Measurements from ENCODE around the gene MLANA.
A peak's percentile ranks its signal among the peaks of the same experiment; 100 is the strongest.

MLANA gene

DNA sequence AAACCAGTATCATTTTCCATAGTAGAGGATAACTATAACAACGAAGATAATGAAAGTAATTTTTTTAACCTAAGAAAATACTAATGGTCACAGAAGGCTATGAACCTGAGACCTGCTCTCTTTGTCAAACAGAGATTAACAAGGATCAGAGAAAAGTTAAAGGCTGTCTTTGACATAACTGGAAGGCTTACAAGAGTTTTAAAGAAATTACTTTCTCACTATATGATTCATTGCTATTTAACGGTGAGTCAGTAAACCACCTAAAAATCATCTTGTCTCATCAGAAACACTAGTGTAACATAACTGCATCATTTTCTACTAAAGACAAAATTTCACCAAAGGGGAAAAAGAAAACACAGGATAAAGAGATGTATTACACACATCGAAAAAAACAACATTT is 19.3 kb downstream of the MLANA start:
- DNase-seq, result no peak

DNA sequence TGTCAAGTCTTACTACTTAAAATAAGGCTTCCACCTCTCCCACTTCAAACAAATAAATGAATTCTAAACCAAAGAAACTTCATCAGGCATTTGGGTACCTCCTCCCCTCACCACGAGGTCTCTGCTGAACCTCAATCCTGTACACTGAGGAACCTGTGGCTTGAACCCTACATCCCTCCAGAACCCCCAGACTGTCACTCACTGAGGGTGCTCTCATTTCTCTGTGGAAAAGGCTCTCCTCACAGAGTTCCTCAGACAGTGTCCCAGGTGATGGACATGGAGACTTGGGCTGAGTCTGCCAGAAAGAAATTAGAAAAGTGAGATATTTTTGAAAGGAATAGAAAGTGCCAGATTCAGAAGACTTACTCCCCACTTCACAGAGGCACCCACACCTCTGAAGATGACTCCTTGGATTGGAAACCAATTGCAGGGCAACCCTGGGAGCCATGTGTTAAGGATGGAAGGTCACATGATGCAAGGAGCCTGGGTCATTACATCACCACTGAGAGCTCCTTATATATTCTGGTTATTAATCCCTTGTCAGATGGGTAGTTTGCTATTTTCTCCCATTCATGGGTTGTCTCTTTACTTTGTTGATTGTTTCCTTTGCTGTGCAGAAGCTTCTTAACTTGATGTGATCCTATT is 19.8 kb downstream of the MLANA start:
- DNase-seq, result no peak

DNA sequence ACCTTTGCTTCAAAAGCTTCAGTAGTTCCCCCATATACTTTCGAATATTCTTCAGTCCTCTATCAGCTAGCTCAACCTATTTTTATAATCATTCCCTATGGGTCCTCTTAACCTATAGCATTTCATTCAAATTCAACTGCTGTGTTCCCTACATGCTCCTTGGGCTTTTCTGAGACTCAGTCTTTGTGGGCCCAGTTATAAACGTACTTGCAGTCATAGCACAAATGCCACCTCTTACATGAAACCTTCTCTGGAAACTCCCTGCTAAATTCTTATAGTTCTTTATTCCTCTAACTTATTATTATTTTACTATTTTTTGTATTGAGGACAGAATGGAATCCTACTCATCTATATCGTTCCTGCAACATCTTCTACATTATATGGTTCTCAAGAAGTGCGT is 24.7 kb downstream of the MLANA start:
- no peak for DNase-seq

DNA sequence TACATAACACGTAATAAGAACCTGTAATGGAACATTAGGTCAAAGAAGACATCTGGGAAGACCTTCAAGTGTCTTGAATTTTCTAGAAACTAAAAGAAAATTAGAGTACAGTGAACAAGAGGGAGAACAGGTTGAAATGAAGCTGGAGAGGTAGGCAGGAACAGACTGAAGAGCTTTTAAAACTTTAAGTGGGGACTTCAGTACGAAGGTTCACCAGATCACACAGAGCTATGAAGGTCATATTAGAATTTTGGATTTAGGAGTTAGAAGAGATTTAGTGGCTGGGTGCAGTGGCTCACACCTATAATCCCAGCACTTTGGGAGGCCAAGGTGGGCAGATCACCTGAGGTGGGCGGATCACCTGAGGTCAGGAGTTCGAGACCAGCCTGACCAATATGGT is 26.6 kb downstream of the MLANA start:
- DNase-seq, result no peak

DNA sequence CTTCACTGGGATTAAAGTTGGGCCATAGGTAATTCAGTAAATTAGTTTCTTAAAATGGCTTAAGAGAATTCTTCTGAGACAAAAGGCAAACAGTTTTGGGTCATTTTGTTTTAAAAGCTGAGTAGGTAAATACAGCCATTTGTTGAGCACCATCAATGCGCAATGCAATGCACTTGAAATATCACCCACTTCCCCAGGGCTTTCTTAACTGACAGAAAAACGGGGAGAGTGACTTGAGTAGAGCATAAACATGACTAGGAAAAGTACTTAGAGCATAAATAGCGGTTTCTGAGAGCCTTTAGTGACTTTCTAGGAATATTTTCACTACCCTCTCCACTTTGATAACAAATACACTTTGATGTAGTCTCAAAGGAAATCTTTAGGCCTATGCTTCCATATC is 27.2 kb downstream of the MLANA start:
- DNase-seq, result no peak

DNA sequence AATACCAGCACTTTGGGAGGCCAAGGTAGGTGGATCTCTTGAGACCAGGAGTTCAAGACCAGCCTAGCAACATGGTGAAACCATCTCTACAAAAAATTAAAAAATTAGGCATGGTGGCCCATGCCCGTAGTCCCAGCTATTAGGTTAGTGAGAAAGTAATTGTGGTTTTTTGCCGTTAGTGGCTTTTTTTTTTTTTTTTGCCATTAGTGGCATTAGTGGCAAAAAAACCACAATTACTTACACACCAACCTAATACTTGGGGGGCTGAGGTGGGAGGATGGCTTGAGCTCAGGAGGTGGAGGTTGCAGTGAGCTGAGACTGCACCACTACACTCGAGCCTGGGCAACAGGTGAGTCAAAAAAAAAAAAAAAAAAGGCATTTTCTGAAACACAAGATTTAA is 27.8 kb downstream of the MLANA start:
- no peak for DNase-seq

DNA sequence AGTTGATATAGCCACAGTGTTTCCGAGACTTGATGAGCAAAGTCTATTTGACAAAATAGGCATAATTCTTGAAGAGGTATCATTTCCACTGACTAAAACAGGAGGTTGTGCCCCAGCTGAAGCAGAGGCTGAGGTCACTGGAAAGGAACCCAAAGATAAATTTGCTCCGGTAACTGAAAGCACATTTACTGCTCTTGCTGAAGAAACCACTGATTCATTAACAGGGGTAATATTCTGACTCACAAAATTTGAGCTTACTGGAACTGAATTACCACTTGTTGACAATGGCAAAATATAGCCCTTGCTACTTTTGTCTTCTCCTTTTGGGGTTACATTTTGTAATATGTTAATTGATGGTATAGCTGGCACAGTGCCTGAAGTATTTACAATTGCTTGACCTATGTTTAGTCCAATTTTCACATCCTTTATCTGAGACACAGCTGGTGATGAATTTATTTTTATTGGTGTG is 30.2 kb downstream of the MLANA start:
- no peak for DNase-seq

DNA sequence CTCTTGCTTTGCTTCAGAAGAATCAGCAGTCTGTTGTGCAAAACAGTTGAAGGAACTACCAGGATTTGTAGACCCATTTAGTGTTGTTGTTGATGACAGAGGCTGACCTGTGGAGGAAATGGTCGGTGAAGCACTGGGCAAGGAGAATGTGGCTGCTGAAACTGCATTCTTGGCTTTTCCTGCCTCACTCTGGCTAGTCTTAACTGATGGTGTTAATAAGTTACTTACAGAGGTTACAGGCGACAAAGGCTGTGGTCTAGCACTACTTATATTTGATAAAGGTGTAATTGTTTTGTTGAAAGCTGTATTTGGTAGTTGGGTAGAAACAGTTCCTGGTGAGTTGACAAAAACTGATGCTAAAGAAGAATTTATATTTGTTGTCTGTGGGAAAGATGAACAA is 31.5 kb downstream of the MLANA start:
- no peak for DNase-seq

DNA sequence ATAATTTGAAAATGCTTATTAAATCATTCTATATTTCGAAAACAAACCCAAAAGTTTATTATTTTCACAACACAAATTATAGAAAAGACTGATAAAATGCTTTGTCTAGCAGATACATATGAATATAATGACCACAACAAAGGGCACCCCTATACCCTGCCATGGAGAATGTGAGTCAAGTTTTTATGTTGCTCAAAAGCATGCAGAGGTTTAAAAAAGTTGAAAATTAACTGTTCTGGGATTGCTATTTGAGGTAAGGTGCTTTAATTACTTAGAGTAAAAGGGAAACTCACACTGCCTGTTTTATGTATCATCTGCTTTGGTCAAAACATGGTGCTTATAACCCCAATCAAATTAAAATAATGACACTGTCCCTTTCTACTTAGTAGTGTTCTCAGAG is 41.0 kb downstream of the MLANA start:
- no peak for DNase-seq

DNA sequence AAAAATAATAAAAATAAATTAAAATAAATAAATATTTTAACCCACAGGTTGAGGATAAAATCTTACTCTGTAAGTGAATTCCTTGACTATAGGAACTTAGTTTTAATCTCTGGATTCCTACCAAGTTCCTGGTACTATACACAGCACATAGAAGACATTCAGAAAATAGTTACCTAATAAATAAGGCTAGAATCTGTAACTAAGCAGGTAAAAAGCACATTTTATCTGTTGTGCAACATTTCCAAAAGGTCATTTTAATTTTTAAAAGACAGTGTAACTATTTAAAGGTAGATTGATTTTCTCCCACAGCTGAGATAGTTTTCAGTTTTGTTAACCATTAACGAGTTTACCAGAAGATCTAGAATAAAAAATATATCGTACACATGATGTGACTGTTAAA is 47.8 kb downstream of the MLANA start:
- no peak for DNase-seq

DNA sequence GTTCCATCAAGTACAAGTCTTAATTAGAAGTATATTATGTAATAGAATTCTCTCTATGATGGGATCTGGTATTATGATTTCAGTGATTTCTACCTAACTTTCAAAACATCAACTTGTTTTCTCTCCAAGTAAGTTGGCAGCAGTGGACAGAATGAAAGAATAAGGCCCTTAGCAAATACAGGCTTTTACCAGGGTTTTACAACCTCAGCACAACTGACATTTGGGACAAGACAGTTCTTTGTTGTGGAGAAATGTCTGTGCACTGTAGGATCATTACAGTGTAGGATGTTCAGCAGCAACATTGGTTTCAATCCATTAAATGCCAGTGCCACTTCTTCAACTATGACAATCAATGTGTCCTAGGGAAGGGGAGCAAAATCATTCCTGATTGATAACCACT is 48.8 kb downstream of the MLANA start:
- DNase-seq, result no peak

DNA sequence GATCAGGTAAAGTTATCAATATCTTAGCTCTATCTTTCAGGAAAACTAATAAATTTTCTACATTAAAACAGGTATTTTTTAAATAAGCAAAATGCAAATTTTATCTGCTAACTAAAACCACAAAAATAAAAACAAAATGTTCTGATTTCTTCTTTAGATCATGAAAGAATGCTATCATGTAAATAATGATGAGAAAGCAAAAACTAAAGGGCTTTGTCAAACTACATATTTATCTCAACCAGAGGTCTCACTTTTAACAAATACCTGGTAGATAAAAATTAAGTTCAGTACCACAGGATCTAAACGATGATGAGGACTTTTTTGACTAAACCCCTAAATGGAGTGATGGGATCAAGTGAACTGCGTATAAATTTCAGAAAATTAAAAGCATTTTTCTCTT is 50.5 kb downstream of the MLANA start:
- no peak for DNase-seq

DNA sequence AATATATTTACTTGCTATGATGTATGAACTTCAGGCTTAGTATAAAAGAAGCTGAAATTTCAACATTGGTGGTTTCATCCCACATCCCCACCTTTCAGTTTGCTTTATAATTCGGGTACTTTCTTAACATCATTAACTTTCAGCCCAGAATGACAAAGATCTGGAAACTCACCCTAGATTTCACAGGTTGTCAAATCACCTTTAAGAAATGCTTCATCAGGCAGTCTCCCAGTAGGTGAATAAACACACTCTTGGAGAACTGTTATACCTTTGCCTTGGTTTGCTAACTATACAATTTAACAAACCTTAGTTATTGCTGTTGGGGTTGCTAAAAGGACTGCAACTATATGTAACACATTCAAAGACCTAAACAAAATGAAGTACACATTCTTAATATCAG is 54.4 kb downstream of the MLANA start:
- DNase-seq, result no peak

DNA sequence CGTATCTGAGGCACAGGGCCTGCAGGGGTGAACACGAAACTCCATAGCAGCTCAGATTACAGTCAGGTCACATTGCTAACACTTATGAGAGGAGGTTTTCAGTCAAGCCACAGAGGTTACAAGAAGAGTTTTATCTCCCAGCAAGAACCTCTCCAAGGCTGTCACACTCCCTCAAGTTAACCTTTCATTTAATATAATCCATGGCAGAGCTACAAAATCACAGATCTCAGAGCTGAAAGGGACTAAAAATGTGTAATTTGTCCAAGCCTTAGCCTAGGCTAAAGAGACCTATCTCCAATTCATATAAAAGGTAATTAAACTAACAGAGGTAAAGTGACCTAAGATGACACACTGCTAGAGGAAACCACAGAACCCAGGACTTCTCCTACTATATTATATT is 57.2 kb downstream of the MLANA start:
- DNase-seq, result peak; percentile 40

DNA sequence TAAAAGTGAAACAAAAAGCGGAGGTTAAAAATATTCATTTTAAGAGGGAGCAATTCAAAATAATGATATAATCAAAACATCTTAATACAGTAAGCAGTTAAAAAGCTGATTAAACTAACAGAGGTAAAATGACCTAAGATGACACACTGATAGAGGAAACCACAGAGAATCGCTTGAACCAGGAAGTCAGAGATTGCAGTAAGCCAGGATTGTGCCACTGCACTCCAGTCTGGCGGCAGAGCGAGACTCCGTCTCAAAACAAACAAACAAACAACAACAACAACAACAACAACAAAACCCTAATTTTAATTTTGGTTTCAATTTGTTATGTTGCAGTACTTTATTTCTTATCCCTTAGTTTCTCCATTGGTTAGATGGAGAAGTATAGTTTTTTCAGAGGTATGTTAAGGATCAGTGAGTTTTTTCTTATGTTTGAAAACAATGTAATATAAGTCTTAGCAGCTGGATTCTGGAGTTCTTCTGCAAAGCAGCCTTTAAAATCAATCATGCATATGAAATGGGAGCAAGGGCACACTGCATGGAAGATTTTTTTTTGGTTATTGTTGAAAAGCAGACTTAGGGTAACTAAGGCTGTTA is 58.5 kb downstream of the MLANA start:
- DNase-seq, result peak; percentile 49

DNA sequence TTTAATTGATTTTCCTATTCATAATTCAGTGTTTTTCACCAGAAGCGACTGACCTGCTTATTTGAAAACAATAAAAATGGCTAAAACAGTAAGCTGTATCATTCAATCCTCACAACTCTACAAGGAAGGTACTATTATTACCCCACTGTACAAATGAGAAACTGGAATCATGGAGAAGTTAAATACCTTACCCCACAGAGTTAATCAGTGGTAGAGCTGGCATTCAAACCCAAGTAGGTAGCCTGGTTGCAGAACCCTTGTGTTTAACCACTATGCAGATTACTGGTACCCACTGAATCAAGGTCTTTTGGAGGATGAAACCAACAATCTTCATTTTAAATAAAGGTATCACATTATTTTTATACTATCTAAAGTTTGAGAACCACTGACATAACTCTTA is 59.6 kb downstream of the MLANA start:
- no peak for DNase-seq

DNA sequence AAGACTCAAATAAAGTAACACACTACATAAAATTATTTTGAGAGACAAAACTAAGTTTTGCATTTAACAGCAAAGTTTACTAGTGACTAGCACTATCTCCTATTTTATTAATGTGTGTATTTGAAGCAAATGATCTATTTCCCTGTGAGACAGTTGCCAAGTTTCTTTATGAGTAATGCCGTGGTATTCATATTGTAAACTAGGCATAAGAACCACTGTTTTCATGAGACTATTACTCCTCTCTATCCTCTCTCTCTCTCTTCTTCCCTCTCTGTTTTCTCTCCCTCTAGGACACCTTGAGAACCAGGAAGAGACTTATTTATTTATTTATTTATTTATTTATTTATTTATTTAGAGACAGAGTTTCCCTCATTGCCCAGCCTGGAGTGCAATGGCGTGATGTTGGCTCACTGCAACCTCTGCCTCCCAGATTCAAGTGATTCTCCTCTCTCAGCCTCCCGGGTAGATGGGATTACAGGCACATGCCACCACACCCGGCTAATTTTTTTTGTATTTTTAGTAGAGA is 61.1 kb downstream of the MLANA start:
- peak; percentile 13 for DNase-seq

DNA sequence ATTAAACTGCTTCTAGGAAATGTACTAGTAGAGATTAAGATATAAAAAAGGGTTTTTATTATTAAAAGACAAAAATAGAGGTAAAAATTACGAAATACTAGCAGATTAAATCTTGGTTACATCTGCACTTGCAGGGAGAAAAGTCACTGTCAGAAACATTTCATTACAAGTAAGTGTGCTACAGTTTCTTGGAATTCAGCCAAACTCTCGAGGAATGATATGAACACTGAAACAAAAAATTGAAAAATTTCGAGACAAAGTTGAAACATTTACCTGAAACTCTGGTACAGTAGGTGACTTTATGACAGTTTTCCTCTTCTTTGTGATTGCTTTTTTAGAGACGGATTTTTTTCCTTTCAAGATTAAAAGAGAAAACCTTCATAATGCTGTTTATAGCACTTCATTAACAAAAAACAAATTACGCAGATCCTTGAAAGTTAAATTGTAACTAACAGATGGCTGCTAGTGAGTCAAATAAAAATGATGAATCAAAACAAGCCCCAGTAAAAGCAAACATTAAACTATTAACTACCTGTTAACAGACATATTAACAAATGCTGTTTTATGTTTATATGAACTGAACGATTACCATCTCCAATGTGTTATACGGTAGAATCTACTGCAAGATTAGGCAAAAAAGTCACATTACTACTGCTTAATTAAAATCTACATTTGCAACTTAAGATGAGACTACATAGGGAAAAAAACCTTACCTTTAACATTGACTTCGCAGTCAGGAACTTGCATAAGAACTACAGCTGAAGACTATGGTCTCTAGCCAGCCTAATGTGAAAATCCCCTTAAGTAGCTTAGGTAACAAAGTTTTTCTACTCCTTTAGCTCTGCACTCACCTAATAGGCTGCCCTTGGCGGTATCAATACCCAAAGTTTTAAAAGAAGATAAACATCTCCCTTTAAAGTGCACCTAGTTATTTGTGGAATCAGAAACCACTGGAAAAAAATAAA is 63.3 kb downstream of the MLANA start:
- peak; percentile 65 for DNase-seq

DNA sequence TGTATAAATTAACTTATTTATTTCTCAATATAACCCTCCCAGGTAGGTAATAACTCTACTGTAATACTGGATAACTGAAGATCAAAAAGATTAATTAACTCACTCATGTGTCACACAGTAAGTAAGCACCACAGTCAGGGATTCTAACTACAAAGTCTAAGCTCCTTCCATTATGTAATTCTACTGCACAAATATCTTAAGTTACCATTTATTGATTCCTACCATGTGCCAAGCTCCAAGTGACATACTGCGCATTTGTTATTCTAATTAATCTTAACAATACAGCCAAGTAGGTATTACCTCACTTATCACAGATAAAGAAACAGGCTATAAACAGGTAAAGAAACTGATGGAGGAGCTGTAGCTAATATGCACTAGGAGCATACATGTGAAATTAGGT is 66.5 kb downstream of the MLANA start:
- DNase-seq, result no peak

DNA sequence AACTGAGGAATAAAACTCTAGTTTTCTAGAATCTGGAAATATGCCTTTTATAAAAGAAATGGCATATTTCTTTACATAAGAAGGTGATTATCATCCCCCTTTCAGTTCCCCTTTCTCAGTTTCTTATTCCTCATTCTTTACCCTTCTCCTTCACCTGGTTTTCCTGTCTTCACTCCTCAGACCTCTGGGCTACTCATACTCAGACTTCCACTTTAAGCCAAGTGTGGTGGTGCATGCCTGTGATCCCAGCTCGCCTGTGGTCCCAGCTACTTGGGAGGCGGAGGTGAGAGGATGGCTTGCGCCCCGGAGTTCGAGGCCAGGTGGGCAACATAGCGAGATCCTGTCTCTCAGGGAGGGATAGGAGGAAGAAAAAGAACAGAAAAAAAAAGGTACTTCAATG is 67.6 kb downstream of the MLANA start:
- DNase-seq, result no peak

All from DMS53 (cell line).